A172 (cell line): ENCODE data around the gene MEF2D. TPM values are rescaled to one million over a fixed set of nuclear protein-coding genes. Genes with fewer than 3 reads are reported as not detected.

ENCODE experiments used
- DNase-seq: peaks from one replicate; pipeline ENCODE4 v3.0.0-alpha.2; 2015; ENCODE audit warnings: low spot score
- total RNA-seq: library from RNA; depleted of rRNA; stranded (reverse); fragments of >200 nt; shearing (Covaris generic); gene quantifications from 2 replicates; pipeline ENCODE4 v1.2.3, GENCODE V29; 2014

MEF2D gene
- total RNA-seq, 1 experiment from 2014 or later = 14.6 TPM

DNA sequence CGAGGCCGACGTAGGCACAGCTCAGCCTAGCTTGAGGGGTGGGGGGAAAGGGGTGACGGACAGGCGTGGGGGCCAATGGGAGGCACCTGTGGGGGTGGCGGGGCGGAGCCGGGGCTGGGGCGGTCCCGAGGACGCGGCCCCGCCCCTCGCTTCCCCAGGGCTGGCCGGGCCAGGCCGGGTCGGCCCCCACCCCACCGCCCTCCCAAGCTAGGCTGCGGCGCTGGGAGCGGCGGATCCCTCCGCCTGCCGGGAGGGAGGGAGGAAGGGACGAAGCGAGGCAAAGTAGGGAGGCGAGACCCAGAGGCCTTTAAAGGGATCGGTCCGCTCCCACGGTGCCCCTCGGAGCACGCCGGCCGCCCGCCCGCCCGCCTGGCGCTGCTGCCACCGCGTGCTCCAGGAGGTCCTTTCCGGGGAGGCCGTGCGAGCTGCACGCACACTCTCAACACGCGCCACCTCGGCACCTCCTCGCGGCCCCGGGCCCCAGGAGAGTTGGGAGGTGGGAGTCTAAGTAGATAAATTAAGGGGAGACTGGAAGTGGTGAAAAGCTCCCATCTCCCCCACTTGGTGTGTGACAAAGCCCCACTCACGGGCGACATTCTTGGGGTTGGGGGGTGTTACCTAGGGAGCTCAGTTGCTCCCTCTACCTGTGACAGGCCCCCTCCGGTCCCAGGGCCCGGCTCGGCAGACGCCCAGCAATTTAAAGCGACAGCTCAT, 375 bp upstream of the MEF2D start:
- peak; percentile 99 for DNase-seq

DNA sequence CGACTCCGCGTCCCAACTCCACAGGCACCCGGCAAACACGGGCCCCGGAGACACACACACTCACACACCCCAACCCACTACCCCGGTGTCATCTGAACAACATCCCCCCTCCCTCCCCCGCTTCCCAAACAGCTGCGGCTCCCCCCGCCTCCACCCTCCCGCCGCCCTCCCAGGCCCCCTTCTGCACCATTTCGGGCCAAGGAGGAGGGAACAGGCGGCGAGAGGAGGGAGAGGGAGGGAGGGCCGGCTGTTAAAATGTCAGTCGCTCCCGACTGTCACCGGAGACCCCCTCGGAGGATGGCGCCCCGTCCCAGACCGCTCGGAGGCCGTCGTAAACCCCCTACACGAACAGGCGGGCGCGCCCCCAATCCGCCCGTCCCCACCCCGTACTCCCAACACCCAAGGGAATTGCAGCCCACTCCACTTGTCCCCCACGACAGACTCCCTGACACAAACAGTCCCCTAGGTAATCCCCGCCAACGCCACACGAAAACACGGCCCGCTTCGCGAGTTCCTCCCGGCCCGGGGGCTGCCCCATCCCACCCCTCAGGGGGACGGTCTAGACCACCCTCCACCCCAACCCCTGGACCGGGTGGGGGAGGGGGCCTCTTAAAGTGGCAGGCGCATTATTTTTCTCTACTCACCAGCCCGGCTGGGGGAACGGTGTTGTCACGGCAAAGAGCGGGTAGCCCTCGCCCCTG, 583 bp downstream of the MEF2D start:
- no peak for DNase-seq

DNA sequence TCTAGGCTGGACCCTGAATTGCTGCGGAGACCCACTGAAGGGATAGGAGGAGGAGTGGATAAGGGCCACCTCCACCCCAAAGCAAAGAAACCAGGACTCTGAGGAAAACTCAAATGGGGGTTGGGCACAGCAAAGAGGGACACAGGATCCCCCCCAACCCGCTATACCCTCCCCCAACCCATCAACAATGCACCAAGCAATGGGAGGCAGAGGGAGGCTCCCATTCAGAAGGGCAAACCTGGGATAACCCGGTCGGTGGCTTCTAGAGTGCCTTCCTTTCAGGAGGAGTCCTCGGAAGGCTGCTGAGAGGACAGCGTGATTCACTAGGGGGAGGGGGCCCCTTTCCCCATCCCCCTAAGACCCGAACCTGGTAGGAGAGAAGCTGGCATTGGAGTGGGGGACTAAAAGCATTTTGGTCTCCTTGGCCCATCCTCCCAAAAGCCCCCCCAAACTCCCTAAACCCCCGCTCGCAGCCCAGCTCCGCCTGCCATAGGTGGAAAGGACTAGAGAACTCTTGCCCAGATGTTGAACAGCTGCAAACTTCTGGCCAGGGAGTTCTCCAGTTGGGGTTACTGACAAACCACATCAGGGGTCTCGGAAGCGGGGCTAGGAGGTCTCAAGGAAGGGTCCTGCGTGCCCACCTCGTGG, 1.3 kb downstream of the MEF2D start:
- DNase-seq = no peak

DNA sequence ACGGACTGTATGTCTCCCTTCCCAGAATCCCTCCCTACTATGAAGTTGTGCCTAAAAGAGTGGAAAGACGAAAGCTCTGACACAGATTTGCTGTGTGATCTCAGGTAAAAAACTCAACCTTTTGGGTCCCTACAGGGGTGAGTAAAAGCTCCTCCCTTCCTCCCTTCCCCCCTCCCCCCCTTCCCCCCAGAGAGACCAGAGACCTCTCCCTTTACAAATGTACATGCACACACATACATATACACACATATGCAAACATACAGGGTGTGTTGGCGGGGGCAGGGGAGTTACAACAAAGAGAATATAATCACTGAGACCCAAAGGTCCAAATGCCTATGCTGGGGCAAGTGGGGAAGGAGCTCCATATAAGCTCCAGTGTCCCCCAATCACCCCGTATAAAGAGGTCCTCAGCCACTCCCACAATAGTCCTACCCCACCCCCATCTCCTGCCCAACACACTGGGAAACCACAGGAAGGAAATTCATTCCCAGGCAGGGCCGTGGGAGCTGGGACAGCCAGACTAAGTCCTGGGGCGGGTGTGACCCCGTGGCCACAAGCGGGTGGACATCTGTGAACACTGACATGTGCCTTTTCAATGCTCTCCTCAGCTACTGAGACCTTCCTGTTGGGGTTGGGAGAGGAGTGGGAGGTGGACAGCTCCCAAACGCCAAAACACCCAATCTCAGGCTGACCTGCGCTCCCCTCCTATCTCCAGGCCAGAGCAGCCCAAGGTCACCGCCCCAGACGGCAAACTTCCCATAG, 2.0 kb downstream of the MEF2D start:
- DNase-seq = peak; percentile 87

DNA sequence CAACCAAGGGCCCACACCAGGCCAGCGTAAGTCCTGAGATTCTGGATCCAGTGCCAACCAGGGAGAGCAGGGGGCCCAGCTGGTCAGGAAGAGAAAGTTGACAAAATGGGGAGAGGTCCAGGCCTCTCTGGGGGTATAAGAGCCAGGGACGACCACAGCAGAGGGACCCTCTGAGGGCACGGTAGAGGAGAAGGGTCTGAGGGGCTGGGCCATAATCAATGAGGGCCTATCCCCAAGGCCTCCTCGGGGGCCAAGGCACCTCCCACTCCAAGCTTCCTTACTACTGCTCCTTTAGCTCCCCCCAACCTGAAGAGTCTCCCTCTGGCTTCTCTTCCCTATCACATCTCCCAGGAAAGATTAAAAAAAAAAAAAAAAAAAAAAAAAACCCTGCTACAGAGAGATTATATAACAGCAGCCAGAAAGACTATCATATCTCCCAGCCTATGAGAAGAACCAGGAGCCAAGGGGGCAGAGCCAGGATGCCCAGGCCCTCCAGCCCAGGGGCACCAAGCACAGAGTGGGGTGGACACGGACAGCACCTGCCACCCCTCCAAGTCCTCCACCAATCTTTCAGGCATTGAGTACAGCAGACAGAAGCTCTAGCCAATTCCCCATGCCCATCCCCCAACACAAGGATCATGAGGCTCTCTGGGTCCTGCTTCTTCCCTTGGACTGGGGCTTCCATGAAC, 2.7 kb downstream of the MEF2D start:
- no peak for DNase-seq

DNA sequence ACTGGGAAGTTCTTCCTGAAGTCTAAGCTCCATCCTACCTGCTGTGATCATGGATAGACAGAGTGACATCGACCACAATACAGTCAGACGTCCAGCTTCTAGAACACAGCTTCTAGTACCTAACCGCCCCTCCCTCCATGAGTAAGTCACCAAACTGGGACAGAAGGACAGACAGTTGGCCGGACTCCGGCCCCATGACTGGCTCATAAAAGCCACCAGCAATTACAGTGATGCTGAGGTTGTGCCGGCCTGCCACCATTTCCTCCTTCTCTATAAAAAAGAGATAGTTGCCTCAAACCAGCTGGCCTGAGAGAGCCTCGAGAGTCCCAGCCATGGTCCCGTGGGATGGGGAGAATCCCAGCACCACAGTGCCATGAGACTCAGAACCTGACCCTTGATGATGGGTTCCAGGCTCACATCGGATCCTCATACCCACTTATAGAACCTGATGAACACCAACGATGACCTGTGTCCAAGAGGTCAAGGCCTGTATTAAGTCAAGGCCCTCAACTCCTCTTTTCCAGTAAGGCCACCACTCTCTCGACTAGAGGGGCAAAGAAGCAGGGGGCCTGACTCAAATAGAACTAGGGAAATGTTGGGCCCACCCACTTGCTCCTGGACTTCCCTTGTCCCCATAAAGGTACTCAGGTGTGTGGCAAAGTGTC, 3.4 kb downstream of the MEF2D start:
- no peak for DNase-seq

DNA sequence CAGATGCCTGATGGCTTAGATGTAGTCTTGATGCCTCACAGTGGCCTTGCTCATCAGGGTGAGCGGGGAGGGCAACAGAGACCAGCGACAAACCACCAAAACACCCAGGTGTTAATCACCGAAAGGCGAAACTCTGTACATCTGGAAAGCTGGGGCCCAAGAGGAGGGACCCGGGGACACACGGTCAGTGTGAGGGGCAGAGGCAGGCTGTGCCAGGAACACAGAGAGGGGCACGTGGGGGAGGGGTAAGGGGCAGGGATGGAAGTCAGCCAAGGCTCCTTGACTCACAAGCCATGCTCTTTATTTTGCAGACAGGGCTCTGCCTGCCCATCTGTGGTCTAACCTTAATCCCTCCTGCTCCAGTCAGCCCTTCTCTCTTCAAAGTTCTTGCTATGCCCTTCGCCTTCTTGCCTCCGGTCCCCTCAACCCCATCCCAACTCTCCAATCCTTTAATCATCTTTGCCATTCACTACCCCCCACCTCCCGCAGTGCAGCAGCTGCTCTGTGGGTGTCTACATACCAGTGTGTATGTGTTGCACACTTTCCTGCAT, 4.3 kb downstream of the MEF2D start:
- DNase-seq = no peak

DNA sequence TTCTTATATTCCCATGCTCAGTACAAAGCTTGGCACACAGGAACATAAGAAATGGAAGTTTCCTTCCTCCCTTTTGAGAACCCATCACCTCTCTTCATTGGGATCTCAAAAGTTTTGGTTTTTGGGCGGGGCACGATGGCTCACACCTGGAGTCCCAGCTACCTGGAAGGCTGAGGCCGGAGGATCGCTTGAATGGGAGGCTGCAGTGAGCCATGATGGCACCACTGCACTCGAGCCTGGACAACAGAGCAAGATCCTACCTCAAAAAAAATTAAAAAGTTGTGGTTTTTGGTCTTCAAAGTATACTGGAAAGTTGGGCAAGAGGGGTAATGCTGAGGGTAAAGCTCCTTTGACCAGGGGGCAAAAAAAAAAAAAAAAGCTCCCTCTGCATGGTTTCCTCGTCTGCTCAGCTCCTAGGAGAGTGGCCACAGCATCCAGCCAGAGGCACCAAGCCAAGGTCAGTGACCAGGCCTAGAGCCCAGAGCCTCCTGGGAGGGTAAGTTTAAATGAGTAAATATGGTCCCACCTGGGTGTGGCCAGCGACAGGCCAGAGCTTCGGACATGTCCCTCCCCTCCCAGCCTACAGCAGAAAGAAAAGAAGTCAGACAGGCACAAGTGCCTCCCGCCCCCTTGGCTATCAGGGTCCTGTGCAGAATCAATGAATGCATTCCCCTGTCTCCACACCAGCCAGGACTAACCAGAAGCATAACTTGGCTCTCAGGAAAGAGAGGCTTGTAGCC, 5.0 kb downstream of the MEF2D start:
- no peak for DNase-seq

DNA sequence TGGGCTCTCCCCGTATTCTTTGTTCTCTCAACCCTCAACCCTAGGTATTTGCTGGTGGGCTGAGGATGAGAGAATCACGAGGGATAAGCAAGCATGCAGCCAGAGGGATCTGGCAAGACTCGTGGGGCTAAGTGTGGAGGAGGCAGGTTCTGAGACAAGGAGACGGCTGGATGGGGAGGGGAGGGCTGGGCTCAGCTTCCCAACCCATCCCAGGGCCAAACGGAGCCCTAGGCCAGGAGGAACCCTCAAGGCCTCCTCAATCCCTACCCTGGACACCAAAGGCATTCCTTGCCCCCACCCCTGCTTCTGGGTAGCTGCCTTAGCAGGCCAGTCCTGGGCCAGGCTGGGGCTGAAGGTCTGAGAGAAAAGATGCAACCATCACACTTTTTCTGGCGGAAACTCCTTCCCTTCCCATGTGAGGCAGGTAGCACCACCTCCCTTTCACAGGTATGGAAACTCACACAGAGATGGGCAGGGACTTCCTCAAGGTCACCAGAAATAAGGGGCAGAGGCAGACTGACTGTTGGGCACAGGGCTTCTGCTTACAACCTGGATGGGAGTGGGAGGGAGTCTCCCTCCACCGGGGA, 6.2 kb downstream of the MEF2D start:
- DNase-seq = no peak

DNA sequence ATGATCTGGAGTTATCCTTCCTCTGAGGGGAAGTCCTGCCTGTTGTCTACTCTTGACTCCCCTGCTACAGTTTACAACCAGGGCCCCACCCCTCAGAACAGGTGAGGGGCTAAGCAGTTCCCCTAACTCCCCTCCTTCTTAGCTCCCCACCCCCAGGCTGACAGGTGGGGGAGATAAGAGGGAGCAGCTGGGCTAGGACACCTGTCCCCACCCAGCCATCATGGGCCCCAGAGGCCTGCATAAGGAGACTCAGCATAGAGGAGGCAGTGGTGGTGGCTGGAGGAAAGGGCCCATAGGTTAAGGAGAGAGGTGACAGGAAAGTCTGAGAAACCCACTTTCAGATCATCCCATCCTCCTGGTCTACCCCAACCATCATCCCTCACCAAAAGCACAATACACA, 6.8 kb downstream of the MEF2D start:
- no peak for DNase-seq

DNA sequence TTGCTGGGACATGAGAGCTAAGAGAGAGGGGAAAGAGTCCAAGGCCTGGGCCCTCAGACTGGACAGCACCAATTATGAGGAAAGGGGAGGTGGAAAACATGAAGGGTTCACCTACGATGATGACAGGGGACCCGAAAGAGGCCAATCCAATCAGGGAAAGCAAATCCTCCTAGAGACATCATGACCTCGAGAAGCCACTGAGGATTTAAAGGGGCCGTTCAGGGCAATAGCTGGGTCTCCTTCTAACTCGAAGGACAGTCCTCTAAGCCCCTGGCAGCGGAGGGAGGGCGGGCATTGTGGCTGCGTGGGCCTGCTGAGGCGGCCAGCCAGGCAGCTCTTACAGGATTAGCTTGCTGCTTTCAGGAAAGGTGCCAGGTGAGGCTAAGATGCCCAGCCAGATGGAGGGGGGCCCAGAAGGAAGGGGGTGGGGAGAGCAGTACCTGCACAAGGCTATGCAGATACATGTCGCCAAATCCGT, 7.4 kb downstream of the MEF2D start:
- no peak for DNase-seq

DNA sequence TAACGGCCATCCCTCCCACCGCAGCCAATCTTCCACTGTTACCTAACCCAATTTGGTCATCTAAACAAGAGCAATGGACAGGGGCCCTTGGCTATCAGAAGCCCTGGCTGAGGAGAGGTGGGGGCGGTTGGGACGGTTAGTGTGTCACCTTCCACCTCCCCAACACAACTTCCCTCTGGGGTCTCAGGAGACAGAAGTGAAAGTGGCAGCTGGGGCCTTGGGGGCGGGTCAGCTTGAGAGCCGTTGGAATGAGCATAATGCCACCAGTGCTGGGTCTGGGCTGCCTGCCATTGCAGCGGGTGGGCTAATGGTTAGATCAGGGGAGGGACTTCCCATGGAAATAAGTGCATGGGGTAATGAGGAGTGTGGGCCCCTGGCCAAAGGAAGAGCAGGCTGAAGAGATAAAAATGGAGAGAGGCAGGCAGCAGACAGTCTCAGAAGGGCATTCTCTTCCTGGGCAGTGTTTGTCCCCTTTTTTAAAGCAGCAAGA, 7.9 kb downstream of the MEF2D start:
- no peak for DNase-seq

DNA sequence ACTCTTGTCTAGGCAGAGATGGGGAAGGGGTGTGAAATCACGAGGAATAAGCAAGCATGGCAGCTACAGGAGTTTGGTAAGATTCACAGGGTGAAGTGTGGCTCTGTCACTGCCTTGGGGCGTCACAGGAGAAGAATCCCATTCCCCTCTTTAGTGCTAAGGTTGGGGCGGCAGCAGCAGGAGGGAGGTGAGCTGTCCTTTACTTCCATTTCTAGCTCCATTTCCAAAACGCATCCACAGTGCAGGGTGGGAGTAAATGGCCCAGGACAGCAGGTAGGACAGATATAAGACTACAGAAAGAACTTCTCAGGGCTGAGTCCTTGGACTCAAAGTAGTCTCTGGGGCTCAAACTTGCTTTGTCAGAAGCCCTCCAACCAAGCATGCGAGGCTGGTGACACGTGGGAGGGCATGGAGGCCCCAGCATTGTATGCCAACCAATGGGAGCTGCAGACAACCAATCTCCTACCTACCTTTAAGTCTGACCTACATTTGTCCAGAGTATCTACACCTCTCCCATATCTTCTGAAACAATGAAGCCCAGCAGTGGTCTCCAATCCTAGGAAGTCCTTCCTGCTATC, 8.5 kb downstream of the MEF2D start:
- DNase-seq = no peak

DNA sequence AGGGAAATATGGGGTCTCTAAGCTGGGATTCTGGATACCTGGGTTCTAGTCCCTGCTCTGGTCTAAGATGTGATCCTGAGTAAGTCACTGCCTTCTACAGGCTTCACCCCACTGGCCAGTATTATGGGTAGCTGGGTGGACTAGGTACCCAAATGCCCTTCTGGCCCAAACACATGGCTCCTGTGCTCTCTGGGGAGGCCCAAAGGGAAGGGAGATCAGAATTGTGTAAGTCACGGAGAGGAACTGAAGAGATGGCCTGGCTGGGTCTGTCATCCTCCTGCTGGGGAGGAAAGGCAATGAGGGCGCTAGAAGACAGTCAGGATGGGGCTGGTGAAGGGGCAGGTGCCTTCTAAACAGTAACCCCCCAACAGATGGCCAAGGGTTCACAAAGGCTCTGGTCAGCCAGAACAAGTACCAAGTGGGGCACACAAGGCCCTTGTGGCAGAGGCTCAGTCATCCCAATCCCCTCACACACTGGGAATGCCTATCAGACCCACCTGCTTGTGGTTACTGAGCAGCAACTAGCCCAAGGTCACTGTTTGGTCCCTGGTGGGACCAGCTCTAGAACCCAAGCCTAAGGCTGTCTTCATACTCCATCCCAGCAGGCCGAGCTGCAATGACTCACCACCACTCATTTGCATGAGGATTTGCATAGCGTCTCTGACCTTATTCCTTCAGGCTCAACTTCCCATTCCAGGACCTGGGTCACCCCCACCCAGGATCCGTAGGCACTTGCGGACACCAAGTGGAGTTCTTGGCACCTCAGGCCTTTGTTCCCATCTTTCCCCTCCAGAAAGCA, 9.2 kb downstream of the MEF2D start:
- no peak for DNase-seq

DNA sequence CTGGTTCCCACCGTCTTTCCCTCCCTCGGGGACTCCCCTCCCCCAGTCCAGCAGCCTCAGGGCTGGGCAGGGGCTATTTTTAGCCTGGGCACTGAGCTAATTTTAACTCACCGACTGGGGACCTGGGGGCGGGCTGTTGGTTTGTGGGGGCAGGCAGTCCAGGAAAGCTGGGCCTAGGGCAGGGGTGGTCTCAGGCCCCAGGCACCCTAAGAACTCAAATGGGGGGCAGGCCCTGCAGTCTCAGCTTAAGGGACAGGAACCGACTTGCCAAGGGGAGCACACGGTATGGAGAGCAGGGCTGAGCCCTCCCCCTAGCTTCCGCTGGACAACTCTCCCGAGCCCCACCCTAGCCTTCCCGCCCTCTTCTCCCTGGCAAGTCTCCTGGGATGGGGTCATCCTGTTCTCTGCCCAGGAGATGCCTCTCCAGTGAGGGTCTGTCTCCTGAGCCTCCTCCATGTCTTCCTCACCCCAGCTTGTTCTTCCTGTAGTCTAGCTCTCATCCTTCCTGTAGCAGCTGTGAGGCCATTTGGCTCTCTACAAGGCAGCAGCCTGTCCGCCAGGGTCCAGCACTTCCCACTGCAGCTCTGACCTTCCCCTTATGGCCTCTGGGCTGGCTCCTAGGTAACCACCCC, 10.1 kb downstream of the MEF2D start:
- DNase-seq = peak; percentile 83

DNA sequence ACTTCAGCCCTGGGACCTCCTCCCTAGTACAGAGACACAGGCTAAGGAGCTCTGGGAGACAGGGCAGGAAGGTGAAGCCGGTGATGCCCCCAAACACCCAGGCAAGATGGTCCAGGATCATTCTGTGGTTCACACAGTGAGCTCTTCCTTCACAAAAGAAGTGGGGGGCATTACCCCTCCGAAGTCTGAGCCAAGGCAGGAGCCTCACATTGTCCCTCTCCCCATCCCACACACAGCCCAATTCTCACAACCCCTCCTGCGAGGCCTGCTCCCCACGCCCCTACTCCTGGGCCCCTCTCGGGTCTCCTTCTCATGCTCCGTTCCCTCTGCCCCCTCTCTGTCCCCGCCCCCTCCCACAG, 10.7 kb downstream of the MEF2D start:
- DNase-seq = no peak

DNA sequence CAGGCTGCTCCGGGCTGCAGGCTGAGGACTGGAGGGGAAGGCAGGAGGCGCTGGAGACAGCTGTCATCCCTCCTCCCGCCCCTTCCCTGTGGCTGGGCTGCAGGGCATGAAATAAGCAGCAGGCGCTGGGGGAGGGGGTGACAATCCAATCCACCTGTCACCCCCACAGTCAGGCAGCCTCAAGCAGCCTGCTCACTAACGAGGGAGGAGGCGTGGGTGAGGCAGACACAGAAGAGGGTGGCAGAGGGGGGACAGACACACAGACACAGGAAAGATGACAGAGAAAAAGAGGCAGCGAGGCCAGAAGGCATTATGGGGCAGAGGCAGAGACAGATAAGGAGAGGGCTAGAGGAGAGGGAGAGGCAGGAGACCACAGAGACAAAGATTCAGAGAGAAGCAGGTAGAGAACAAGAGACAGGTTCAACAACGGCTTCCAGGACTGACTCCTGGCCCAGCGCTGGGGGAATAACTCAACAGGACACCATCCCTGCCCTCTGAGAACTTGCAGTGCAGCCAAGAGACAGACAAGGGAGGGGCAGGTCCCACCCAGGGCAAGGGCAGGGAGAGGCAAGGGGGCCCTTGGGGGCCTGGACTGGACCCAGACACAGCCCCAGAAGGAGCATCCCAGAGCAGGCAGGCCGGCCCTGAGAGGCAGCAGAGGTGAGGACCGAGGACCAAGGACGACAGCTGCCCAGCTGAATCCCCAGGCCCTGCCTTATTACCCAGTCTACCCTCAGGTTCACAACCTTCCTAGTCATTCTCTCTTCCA, 11.2 kb downstream of the MEF2D start:
- no peak for DNase-seq
